LNCaP clone FGC (cell line): ENCODE data around the gene ABTB2.

Experiments
- DNase-seq: peaks from one replicate; pipeline ENCODE4 v3.0.0-alpha.2; 2011; ENCODE audit warnings: low read depth
- H3K4me3 ChIP-seq: 2 replicates; pipeline ENCODE4 v1.5.1; 2011; ENCODE audit warnings: mild to moderate bottlenecking, low read depth, low read length, control low read depth
- TF ChIP-seq, protein P1 (sequence below): IDR thresholded peaks from 2 replicates; pipeline ENCODE4 v1.5.1; 2012; ENCODE audit warnings: mild to moderate bottlenecking; ENCODE audit not compliant: control insufficient read depth, insufficient read depth; ENCODE audit errors: extremely low read depth

The ABTB2 gene

DNA sequence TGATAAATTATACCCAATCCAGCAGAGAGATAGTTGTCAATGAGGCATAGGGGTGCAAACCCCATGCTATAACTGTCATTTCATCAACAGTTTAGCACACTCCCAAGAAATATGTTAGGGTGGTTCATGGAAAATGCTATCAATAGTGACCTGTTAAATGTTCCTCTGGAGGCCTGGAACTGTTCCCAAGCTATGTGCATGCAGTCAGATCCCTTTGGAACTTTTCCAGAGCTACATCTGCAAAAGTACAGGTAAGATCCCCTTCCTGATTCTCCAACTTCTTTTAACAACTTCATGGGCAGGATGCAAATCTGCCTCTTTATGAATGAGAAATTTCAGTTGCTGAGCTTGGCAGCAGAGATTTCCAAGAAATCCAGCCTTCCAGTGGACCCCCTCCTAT lies 27.2 kb downstream of the ABTB2 start:
- 0 out of 2 replicates have a peak overlapping the region, but pooled peaks have one; percentile 11 for H3K4me3 ChIP-seq
- DNase-seq, result peak; percentile 71
- TF ChIP-seq, protein P1, sequence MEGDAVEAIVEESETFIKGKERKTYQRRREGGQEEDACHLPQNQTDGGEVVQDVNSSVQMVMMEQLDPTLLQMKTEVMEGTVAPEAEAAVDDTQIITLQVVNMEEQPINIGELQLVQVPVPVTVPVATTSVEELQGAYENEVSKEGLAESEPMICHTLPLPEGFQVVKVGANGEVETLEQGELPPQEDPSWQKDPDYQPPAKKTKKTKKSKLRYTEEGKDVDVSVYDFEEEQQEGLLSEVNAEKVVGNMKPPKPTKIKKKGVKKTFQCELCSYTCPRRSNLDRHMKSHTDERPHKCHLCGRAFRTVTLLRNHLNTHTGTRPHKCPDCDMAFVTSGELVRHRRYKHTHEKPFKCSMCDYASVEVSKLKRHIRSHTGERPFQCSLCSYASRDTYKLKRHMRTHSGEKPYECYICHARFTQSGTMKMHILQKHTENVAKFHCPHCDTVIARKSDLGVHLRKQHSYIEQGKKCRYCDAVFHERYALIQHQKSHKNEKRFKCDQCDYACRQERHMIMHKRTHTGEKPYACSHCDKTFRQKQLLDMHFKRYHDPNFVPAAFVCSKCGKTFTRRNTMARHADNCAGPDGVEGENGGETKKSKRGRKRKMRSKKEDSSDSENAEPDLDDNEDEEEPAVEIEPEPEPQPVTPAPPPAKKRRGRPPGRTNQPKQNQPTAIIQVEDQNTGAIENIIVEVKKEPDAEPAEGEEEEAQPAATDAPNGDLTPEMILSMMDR, result no peak

GRCh38 chr11:34329876-34330275 lies 27.9 kb downstream of the ABTB2 start:
- TF ChIP-seq, protein P1, result no peak
- DNase-seq, result no peak
- H3K4me3 ChIP-seq, result no peak overlapping the region

DNA sequence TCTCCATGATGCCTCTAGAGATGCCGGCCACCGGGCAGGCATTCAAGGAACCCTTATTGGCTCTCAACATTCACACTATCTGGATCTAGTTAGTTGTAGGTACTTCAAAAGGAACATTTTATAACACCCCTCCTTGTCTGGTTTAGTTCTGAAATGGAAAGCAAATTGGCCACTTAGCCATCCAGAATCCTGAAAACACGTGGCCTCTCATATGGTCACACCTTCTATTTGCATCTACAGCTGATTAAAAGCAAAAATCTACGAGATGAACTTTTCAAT lies 29.2 kb downstream of the ABTB2 start:
- no peak for DNase-seq
- TF ChIP-seq, protein P1, result no peak
- no peak overlapping the region for H3K4me3 ChIP-seq

- H3K4me3 ChIP-seq, result no peak overlapping the region
- DNase-seq, result no peak
- TF ChIP-seq, protein P1, result no peak
Observed at GRCh38 chr11:34327804-34328631, 29.8 kb downstream of the ABTB2 start.

DNA sequence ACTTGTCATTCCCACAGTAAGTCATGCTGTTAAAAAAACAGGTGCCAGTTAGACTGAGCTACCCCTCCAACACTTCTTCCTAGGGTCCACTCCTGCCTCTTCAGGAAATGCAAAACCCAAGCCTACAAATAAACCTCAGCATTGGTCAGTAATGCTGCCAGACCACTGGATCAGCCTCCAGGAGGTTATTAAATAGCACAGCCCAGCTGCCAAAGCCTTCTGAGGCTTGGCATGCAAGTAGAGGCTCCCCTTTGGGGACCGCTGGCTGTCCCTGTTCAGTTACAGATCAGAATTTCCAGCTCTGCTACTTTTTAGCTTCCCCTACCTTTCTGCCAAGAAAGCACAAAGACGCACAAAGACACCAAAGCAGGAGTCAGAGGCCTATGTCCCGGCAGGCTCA lies 33.3 kb downstream of the ABTB2 start:
- no peak overlapping the region for H3K4me3 ChIP-seq
- TF ChIP-seq, protein P1, result no peak
- DNase-seq, result no peak

GRCh38 chr11:34323601-34324000 lies 34.2 kb downstream of the ABTB2 start:
- no peak for DNase-seq
- TF ChIP-seq, protein P1, result no peak
- H3K4me3 ChIP-seq, result no peak overlapping the region
